Stimulated activated CD4-positive, alpha-beta T cell treated with anti-CD3 and anti-CD28 coated beads, Interleukin-4, amount 100 ng/mL, for 24 hours (primary cell): Measurements from ENCODE around the gene EZH1.
"Not testable (repeated sequence)": the region's sequence is repeated elsewhere in the genome, so short reads cannot be mapped to it uniquely, and the experiment has no call there.

Source experiments
- DNase-seq: peaks from one replicate; pipeline ENCODE4 v3.0.0-alpha.2; 2020

Gene EZH1

GRCh38 chr17:42680331-42680808 is 64.5 kb downstream of the EZH1 start:
- DNase-seq, result no peak

DNA sequence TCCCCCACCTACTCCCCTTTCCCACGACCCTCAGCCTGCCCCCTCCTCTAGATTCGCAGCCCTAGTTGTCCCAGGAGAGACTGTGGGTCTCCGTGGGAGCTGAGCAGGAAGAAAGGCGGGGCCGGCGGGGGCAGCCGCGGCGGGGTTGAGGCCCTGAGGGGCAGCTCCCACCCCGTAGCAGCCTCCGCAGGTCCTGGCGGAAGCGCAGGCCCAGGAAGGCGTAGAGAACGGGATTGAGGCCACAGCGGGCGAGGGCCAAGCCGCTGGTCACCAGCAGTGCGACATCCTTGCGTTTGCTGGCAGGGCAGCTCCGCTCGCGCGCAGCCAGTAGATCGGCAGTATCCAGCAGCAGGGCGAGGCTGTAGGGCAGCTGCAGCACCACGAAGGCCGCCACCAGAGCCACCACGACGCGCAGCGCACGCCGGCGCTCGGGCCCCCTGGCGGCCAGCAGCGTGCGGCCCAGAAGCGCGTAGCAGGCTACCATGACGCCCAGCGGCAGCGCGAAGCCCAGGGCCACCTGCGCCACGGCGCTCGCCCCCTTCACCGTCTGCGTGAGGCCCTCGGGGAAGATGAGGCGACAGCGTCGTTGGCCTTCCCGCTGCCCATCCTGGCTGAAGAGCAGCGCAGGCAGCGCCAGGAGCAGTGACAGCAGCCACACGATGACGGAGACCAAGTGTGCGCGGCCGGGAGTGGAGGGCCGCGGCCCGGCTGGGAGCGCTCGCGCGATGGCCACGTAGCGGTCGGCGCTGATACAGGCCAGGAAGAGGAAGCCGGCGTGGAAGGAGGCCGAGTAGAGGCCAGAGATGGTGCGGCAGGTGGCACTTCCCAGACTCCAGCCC is 65.1 kb downstream of the EZH1 start:
- DNase-seq, result peak; percentile 66

DNA sequence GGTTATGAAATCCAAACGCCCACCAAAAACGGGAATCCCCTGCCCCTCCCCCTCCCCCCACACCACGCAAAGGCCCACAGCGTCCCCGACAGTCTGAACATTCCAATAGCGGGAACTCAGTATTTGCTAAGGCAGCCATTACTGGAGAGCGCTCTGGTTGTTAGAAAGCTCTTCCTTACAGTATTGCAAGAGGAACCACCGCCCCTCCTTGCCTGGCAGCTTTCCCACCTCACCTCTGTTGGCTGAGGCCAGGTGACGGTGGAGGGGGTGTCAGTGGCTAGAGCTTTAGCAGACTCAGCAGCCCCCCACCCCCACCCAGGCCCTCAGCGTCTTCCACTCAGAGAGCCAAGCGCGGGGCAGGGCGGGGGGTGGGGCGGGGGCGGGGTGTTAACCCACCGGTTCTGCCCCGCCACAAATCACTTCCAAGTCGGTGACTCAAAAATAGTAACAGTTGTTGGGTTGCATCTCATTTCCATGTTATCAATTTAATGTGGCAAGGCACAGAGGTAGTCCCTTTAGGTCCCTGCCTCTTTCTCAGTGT is 65.8 kb downstream of the EZH1 start:
- peak; percentile 39 for DNase-seq

DNA sequence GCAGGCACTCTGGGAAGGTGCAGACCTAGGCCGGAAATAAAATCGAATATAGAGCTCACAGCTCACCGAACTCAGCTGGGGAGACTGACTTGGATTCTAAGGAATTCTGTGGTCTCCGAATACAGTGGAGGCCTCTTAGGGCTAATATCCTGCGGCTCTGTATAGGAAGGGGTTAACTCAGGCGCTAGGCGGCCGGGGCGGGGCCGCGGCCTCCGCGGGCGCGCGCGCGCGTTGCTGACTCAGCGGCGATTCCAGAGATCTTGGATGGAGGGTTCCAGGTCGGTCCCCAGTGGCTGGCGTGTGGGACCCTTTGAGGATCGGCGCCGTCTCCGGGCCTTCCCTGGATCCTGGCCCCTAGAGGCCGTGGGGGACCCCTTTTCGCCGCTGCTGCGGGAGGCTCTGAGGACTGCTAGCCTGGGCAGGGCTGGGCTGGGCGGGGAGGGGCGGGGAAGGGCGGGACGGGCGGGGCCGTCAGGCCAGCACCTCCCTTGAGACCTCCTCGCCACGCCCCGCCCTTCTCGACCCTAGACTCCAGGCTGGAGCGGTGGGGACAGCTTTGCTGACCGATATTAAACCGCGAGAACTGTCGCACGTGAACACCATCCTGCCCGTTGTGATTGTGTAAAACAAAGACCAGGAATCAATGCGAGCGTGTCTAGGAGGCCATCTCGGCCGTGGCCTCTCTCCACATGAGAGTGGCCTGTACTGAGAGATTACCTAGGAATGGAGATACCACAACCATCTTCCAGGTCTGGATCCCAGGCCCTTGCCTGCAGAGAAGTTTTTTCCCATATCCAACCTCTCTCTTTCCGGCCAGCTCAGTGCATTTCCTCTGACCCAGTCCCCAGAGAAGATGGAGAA is 66.7 kb downstream of the EZH1 start:
- DNase-seq, result peak; percentile 78

DNA sequence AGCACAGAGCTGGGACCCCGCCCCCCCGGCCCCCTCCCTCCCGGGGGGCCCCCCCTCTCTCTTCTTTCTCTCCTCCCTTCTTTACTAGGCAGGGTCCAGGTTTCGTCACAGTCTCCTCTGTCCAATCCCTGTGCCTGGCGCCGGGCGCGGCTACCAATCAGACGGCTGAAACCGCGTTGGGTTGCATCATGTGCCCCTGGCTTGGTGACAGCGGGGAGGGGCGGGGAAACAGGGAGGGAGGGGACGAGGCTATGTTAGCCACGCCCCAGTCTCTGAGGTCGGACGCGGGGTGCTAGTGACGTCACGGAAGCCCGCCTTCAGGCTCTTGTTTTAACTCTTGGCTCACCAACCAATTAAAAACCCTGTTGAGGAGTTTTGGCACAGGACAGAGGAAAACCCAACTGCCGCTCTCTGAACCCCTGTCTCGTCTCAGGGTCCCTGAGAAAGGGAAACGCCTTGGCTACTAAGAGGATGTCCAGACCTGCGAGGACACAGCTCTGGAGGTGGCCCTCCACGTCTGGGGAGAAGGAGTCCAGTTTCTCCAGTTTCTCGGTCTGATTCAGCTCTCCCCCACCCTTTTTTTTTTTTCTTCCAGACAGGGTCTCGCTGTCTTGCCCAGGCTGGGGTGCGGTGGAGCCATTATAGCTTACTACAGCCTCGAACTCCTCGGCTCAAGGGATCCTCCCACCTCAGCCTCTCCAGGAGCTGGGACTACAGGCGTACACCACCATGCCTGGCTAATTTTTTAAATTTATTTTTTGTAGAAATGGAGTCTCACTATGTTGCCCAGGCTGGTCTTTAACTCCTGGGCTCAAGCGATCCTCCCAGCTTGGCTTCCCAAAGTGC is 67.6 kb downstream of the EZH1 start:
- peak; percentile 98 for DNase-seq

DNA sequence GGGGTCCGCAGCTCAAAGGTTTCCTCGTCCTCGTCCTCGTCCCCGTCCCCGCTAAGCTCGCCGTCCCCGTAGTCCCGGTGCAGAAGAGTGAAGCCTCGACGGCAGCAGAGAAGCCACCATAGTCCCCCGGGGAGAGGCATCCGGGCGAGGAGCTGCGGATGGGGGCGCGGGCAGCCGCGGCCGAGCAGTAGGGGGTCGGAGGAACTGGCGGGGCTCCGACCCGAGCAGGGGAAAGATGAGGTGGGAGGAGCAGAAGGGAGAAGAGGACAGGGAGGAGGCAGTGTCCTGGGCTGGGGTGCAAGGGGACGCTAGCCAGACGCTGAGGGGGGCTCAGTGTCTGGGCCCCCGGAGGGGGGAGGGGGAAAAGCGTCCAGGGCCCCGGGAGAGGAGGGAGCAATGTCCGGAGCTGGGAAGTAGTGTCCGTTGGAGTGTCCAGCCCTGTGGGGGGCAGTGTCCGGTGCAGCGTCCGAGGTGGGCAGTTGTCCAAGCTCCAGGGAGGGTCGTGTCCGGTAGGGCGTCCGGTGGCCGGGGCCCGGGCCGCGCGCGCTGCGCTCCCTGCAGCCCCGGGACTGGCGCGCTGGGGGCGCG is 68.3 kb downstream of the EZH1 start, which contains the start of gene PLEKHH3:
Gene PLEKHH3, minus strand, starts transcription at position 571 of the 588 bp plus-strand sequence. Its CDS starts 431 bp downstream, at position 140.
- no peak for DNase-seq

- DNase-seq, result no peak
These were observed 68.8 kb downstream of the EZH1 start for GRCh38 chr17:42675965-42676423.

GRCh38 chr17:42675348-42675964 is 69.4 kb downstream of the EZH1 start:
- no peak for DNase-seq

DNA sequence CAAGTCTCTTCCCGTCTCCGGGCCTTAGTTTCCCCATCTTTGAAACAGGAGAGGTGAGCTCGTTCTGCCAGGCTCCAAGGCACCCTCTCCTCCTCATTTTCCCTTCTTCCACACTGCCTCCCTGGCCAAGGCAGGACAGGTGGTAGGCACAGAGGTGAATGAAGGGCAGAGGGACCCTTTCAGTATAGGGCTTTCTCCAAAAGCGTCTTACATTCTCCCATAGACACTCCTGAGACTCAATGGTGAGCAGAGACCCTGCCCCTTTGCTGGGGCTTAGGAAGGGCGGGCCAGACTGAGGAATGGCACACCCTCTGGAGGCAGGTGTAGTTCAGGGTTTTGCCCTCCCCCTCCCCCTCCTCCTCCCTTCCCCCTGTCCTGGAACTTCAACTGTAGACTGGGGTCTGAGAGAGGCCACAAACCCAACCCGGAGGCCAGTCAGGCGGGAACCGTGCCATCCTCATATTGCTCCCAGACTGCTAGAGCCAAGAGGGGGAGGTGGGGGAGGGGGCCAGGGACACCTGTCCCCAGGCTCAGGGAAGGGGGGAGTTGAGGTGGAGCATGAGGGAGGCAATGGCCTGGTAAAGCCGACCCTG is 70.0 kb downstream of the EZH1 start:
- DNase-seq, result no peak

GRCh38 chr17:42673885-42674754 is 70.7 kb downstream of the EZH1 start:
- DNase-seq, result no peak

DNA sequence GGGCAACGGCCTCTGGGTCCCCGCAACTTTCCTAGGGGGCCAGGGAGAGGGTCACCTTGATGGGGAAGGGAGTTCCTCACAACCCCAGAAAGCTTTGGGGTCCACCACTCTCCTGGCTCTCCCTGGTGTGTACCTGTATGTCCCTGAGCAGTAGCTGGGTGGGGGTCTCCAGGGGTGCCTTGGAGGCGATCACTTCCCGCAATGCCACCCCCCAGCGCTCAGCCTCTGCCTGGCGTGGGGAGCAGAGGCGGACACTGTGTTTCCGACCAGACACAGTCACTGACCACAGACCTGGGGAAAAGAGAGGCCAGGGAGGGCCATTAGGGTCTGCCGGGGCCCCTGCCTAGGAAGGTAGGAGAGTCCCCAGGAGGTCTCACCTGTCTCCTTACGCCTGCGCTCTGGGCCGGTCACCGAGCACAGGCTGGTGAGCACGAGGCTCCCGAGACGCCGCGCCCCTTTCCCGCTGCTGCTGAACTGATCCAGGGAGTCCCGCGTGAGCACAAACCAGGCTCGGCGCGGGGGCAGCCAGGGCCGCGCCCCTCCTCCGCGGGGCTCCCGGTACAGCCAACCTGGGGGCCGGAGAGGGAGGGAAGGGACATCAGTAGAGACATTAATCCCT is 71.5 kb downstream of the EZH1 start:
- no peak for DNase-seq

- DNase-seq, result no peak
These were observed 72.8 kb downstream of the EZH1 start for GRCh38 chr17:42672038-42672437.

GRCh38 chr17:42670789-42671657 is 73.8 kb downstream of the EZH1 start:
- DNase-seq, result no peak

- peak; percentile 47 for DNase-seq
These were observed 74.7 kb downstream of the EZH1 start for GRCh38 chr17:42669977-42670788.

DNA sequence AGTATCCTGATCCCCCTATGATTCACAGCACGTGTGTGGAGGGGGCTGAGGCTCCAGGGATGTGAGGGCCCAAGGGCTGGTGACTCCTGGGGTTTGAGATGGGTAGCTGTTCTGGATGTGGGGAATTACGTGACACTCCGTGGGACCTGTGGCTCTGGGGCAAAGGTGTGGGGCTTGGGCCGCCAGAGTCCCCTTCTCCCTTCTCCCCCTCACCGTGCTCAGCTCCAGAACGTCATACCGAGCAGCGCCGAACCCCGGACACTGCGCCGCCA is 75.2 kb downstream of the EZH1 start:
- DNase-seq, result no peak

- DNase-seq, result no peak
These were observed 77.5 kb downstream of the EZH1 start for GRCh38 chr17:42667088-42667951.

- not testable (repeated sequence) for DNase-seq
These were observed 78.7 kb downstream of the EZH1 start for GRCh38 chr17:42666126-42666525.
